Activated T-cell treated with anti-CD3 and anti-CD28 coated beads, Interleukin-2, amount 50 U/mL, for 24 hours (primary cell): ENCODE data around the gene ICE1.
"Not testable (repeated sequence)": the region's sequence is repeated elsewhere in the genome, so short reads cannot be mapped to it uniquely, and the experiment has no call there.

ENCODE experiments used
- DNase-seq: peaks from one replicate; pipeline ENCODE4 v3.0.0-alpha.2; 2020
- H3K27ac Mint-ChIP-seq: 2 replicates; pipeline ENCODE4 v1.8.0; 2020; ENCODE audit warnings: mild to moderate bottlenecking, mixed read lengths
- H3K27me3 Mint-ChIP-seq: 2 replicates; pipeline ENCODE4 v1.8.0; 2020; ENCODE audit warnings: mixed read lengths
- H3K36me3 Mint-ChIP-seq: 2 replicates; pipeline ENCODE4 v1.8.0; 2020; ENCODE audit warnings: low read depth, mixed read lengths
- H3K4me1 Mint-ChIP-seq: 2 replicates; pipeline ENCODE4 v1.8.0; 2020; ENCODE audit warnings: low read depth, mixed read lengths
- H3K4me3 Mint-ChIP-seq: 2 replicates; pipeline ENCODE4 v1.8.0; 2020; ENCODE audit warnings: mild to moderate bottlenecking, moderate library complexity, mixed read lengths
- H3K9me3 Mint-ChIP-seq: 2 replicates; pipeline ENCODE4 v1.8.0; 2020; ENCODE audit warnings: mixed read lengths

The ICE1 gene

GRCh38 chr5:5511904-5512416 lies 89.5 kb downstream of the ICE1 start:
- H3K4me3 Mint-ChIP-seq, result no peak overlapping the region
- H3K4me1 Mint-ChIP-seq, result no peaks in the 10 kb centered on the region
- no peaks in the 10 kb centered on the region for H3K36me3 Mint-ChIP-seq
- H3K27ac Mint-ChIP-seq, result no peak overlapping the region
- peaks cover 41% of the 10 kb centered on the region for H3K27me3 Mint-ChIP-seq
- H3K9me3 Mint-ChIP-seq, result no peaks in the 10 kb centered on the region
- no peak for DNase-seq

- Mint-ChIP-seq H3K4me3 (no peak overlapping the region), H3K27ac (no peak overlapping the region), H3K36me3 (no peaks in the 10 kb centered on the region), H3K9me3 (no peaks in the 10 kb centered on the region), H3K4me1 (no peaks in the 10 kb centered on the region), H3K27me3 (peaks cover 44% of the 10 kb centered on the region)
- DNase-seq, result no peak
Measured at GRCh38 chr5:5512543-5512942, 90.1 kb downstream of the ICE1 start.

- H3K36me3 Mint-ChIP-seq, result peaks cover 15% of the 10 kb centered on the region
- H3K4me1 Mint-ChIP-seq, result peaks cover 29% of the 10 kb centered on the region
- H3K9me3 Mint-ChIP-seq, result peaks cover 13% of the 10 kb centered on the region
- H3K4me3 Mint-ChIP-seq, H3K27me3 Mint-ChIP-seq, H3K27ac Mint-ChIP-seq, DNase-seq: not testable (repeated sequence)
Measured at GRCh38 chr5:5520622-5521021, 98.1 kb downstream of the ICE1 start.

GRCh38 chr5:5521029-5521428 lies 98.6 kb downstream of the ICE1 start:
- Mint-ChIP-seq H3K27me3 (peaks cover 4% of the 10 kb centered on the region), H3K4me3 (no peak overlapping the region), H3K9me3 (peaks cover 13% of the 10 kb centered on the region), H3K4me1 (peaks cover 29% of the 10 kb centered on the region), H3K36me3 (peaks cover 15% of the 10 kb centered on the region), H3K27ac (no peak overlapping the region)
- DNase-seq, result no peak

GRCh38 chr5:5521478-5521877 lies 99.0 kb downstream of the ICE1 start:
- H3K9me3 Mint-ChIP-seq, result peaks cover 13% of the 10 kb centered on the region
- no peak overlapping the region for H3K27ac Mint-ChIP-seq
- DNase-seq, result no peak
- H3K27me3 Mint-ChIP-seq, result peaks cover 4% of the 10 kb centered on the region
- peaks cover 29% of the 10 kb centered on the region for H3K4me1 Mint-ChIP-seq
- H3K4me3 Mint-ChIP-seq, result no peak overlapping the region
- H3K36me3 Mint-ChIP-seq, result peaks cover 15% of the 10 kb centered on the region

GRCh38 chr5:5522336-5522735 lies 99.9 kb downstream of the ICE1 start:
- no peak overlapping the region for H3K27ac Mint-ChIP-seq
- H3K36me3 Mint-ChIP-seq, result peaks cover 15% of the 10 kb centered on the region
- no peak for DNase-seq
- H3K4me3 Mint-ChIP-seq, result no peak overlapping the region
- H3K4me1 Mint-ChIP-seq, result peaks cover 29% of the 10 kb centered on the region
- peaks cover 13% of the 10 kb centered on the region for H3K9me3 Mint-ChIP-seq
- no peaks in the 10 kb centered on the region for H3K27me3 Mint-ChIP-seq

- Mint-ChIP-seq H3K36me3 (peaks cover 15% of the 10 kb centered on the region), H3K4me1 (peaks cover 29% of the 10 kb centered on the region), H3K27me3 (no peaks in the 10 kb centered on the region), H3K27ac (peak overlapping the region; percentile 67), H3K4me3 (peak overlapping the region; percentile 13), H3K9me3 (peaks cover 13% of the 10 kb centered on the region)
- DNase-seq, result no peak
Measured at GRCh38 chr5:5523066-5523505, 100.6 kb downstream of the ICE1 start.

- Mint-ChIP-seq H3K36me3 (peaks cover 15% of the 10 kb centered on the region), H3K9me3 (peaks cover 17% of the 10 kb centered on the region), H3K4me3 (no peak overlapping the region), H3K27ac (no peak overlapping the region), H3K4me1 (peaks cover 29% of the 10 kb centered on the region), H3K27me3 (peaks cover 2% of the 10 kb centered on the region)
- no peak for DNase-seq
Measured at GRCh38 chr5:5524327-5524726, 101.8 kb downstream of the ICE1 start.

- peaks cover 40% of the 10 kb centered on the region for H3K27me3 Mint-ChIP-seq
- H3K9me3 Mint-ChIP-seq, result peaks cover 8% of the 10 kb centered on the region
- no peak overlapping the region for H3K27ac Mint-ChIP-seq
- peaks cover 3% of the 10 kb centered on the region for H3K4me1 Mint-ChIP-seq
- H3K36me3 Mint-ChIP-seq, result no peaks in the 10 kb centered on the region
- H3K4me3 Mint-ChIP-seq, result no peak overlapping the region
- no peak for DNase-seq
Measured at GRCh38 chr5:5531371-5531770, 108.9 kb downstream of the ICE1 start.

- Mint-ChIP-seq H3K9me3 (peaks cover 8% of the 10 kb centered on the region), H3K27ac (no peak overlapping the region), H3K36me3 (no peaks in the 10 kb centered on the region), H3K4me3 (no peak overlapping the region), H3K27me3 (peaks cover 47% of the 10 kb centered on the region), H3K4me1 (peaks cover 3% of the 10 kb centered on the region)
- DNase-seq, result no peak
Measured at GRCh38 chr5:5532306-5533076, 110.0 kb downstream of the ICE1 start.

- Mint-ChIP-seq H3K36me3 (no peaks in the 10 kb centered on the region), H3K27me3 (peaks cover 45% of the 10 kb centered on the region), H3K27ac (no peak overlapping the region), H3K9me3 (peaks cover 6% of the 10 kb centered on the region), H3K4me1 (peaks cover 3% of the 10 kb centered on the region), H3K4me3 (no peak overlapping the region)
- no peak for DNase-seq
Measured at GRCh38 chr5:5533927-5534326, 111.5 kb downstream of the ICE1 start.

GRCh38 chr5:5534333-5534732 lies 111.9 kb downstream of the ICE1 start:
- Mint-ChIP-seq H3K36me3 (no peaks in the 10 kb centered on the region), H3K27ac (no peak overlapping the region), H3K27me3 (peaks cover 45% of the 10 kb centered on the region), H3K9me3 (peaks cover 4% of the 10 kb centered on the region), H3K4me1 (peaks cover 3% of the 10 kb centered on the region), H3K4me3 (no peak overlapping the region)
- DNase-seq, result no peak

GRCh38 chr5:5536871-5537270 lies 114.4 kb downstream of the ICE1 start:
- Mint-ChIP-seq H3K27me3 (peaks cover 37% of the 10 kb centered on the region), H3K27ac (no peak overlapping the region), H3K4me1 (no peaks in the 10 kb centered on the region), H3K36me3 (no peaks in the 10 kb centered on the region), H3K4me3 (no peak overlapping the region), H3K9me3 (no peaks in the 10 kb centered on the region)
- no peak for DNase-seq

- H3K36me3 Mint-ChIP-seq, result no peaks in the 10 kb centered on the region
- peaks cover 31% of the 10 kb centered on the region for H3K27me3 Mint-ChIP-seq
- no peaks in the 10 kb centered on the region for H3K9me3 Mint-ChIP-seq
- no peak for DNase-seq
- no peaks in the 10 kb centered on the region for H3K4me1 Mint-ChIP-seq
- no peak overlapping the region for H3K4me3 Mint-ChIP-seq
- H3K27ac Mint-ChIP-seq, result no peak overlapping the region
Measured at GRCh38 chr5:5537426-5537825, 114.9 kb downstream of the ICE1 start.

GRCh38 chr5:5539590-5539989 lies 117.1 kb downstream of the ICE1 start:
- no peaks in the 10 kb centered on the region for H3K36me3 Mint-ChIP-seq
- no peaks in the 10 kb centered on the region for H3K4me1 Mint-ChIP-seq
- no peak overlapping the region for H3K4me3 Mint-ChIP-seq
- no peak for DNase-seq
- no peak overlapping the region for H3K27ac Mint-ChIP-seq
- peaks cover 18% of the 10 kb centered on the region for H3K27me3 Mint-ChIP-seq
- no peaks in the 10 kb centered on the region for H3K9me3 Mint-ChIP-seq
